ENCODE data around the gene PICK1.

- TF ChIP-seq POLR2AphosphoS5 (IDR thresholded peaks at IDR 0.05) (no peak), POLR2A (IDR thresholded peaks at IDR 0.05) (no peak), CTCF (IDR thresholded peaks at IDR 0.05) (no peak)
These were observed 25.0 kb downstream of the PICK1 start for GRCh38 chr22:38081941-38082828.
